Gastroesophageal sphincter (tissue), 3 donors: ENCODE data around the gene AGPAT4.

Source experiments
- POLR2A ChIP-seq, 2 donors: fragments of 450-650 bp; IDR thresholded peaks; one replicate each; pipeline ENCODE4 v1.6.1; 2017; ENCODE audit warnings: antibody characterized with exemption in 2 of 2, mild to moderate bottlenecking in 2 of 2, moderate library complexity in 1 of 2
- TF ChIP-seq, protein P1 (sequence below), 4 experiments: fragments of 200-600 bp in 2 of 4; fragments of 450-650 bp in 2 of 4; sonication (generic) in 1 of 4; IDR thresholded peaks; one replicate each; pipeline ENCODE4 v1.5.1; 2017 to 2019; ENCODE audit warnings: antibody characterized with exemption in 4 of 4, mild to moderate bottlenecking in 2 of 4, moderate library complexity in 2 of 4

- TF ChIP-seq, protein P1, sequence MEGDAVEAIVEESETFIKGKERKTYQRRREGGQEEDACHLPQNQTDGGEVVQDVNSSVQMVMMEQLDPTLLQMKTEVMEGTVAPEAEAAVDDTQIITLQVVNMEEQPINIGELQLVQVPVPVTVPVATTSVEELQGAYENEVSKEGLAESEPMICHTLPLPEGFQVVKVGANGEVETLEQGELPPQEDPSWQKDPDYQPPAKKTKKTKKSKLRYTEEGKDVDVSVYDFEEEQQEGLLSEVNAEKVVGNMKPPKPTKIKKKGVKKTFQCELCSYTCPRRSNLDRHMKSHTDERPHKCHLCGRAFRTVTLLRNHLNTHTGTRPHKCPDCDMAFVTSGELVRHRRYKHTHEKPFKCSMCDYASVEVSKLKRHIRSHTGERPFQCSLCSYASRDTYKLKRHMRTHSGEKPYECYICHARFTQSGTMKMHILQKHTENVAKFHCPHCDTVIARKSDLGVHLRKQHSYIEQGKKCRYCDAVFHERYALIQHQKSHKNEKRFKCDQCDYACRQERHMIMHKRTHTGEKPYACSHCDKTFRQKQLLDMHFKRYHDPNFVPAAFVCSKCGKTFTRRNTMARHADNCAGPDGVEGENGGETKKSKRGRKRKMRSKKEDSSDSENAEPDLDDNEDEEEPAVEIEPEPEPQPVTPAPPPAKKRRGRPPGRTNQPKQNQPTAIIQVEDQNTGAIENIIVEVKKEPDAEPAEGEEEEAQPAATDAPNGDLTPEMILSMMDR (IDR thresholded peaks at IDR 0.05) = no peak
- TF ChIP-seq POLR2A (IDR thresholded peaks at IDR 0.05) = no peak
These were observed 44.6 kb upstream of the AGPAT4 start for GRCh38 chr6:161318456-161318855.
